ENCODE results near the gene CD79A.

Gene CD79A

GRCh38 chr19:41929536-41930071 is 52.5 kb downstream of the CD79A start:
- in situ Hi-C loops (cut with MboI; ENCODE audit: low sequenced_read_pairs), result no loop called here

GRCh38 chr19:41930322-41930722 is 53.2 kb downstream of the CD79A start:
- in situ Hi-C loops (cut with MboI; ENCODE audit: low sequenced_read_pairs), result no loop called here
